ENCODE data around the gene CA10. TPM values are rescaled to one million over a fixed set of nuclear protein-coding genes. Genes with fewer than 3 reads are reported as not detected.

CA10 gene
- total and polyA plus RNA-seq, 2 experiments from 2014 or later = 0.92 to 1.5 TPM

- no peak for TF ChIP-seq CREB1 (CRISPR knock-in tag; IDR thresholded peaks at IDR 0.05; ENCODE audit: low read depth)
- TF ChIP-seq JUNB (IDR thresholded peaks at IDR 0.05; ENCODE audit: unreplicated experiment) = no peak
- TF ChIP-seq ZNF331 (CRISPR knock-in tag; IDR thresholded peaks at IDR 0.05; ENCODE audit: low read depth) = no peak
- no peak for TF ChIP-seq NANOG (IDR thresholded peaks at IDR 0.05; ENCODE audit: borderline replicate concordance)
- no peak for TF ChIP-seq POLR2AphosphoS5 (IDR thresholded peaks at IDR 0.05; ENCODE audit: low read depth)
- TF ChIP-seq ETS1 (IDR thresholded peaks at IDR 0.05) = no peak
- TF ChIP-seq EZH2 (IDR thresholded peaks at IDR 0.05; ENCODE audit: low read depth, unreplicated experiment) = no peak
- no peak for TF ChIP-seq CTCF (conservative IDR thresholded peaks at IDR 0.05; ENCODE audit: low read depth in 2 of 2)
- no peak for TF ChIP-seq REST (IDR thresholded peaks at IDR 0.05; ENCODE audit: unreplicated experiment)
- TF ChIP-seq EZH2phosphoT487 (IDR thresholded peaks at IDR 0.05; ENCODE audit: unreplicated experiment) = no peak
- no peak for TF ChIP-seq ZNF114 (CRISPR knock-in tag; IDR thresholded peaks at IDR 0.05)
- no peak for TF ChIP-seq STAT1 (IDR thresholded peaks at IDR 0.05; ENCODE audit: unreplicated experiment)
- TF ChIP-seq ZNF462 (CRISPR knock-in tag; IDR thresholded peaks at IDR 0.05) = no peak
- Histone ChIP-seq H4K20me1 (replicated peaks; ENCODE audit: insufficient read depth) (no peaks in the 10 kb centered on the region), H3K36me3 (ENCODE audit: insufficient read depth) (no peaks in the 10 kb centered on the region), H3K4me1 (ENCODE audit: insufficient read depth) (peaks cover 4% of the 10 kb centered on the region; the same call in 1 of the 2 replicates), H2AFZ (no peak overlapping the region), H3K27me3 (ENCODE audit: insufficient read depth) (peaks cover 50% of the 10 kb centered on the region), H3K4me3 (no peak overlapping the region), H3K27ac (ENCODE audit: low read depth) (no peak overlapping the region), H3F3A (replicated peaks; ENCODE audit: low read depth) (0 out of 2 replicates have a peak, but pooled peaks cover 3% of the 10 kb centered on the region), H3K4me2 (no peak overlapping the region), H3K9me2 (ENCODE audit: insufficient read depth) (no peaks in the 10 kb centered on the region), H3K79me2 (replicated peaks; ENCODE audit: insufficient read depth) (no peaks in the 10 kb centered on the region)
- Mint-ChIP-seq H3K4me3 (no peak overlapping the region), H3K27ac (no peak overlapping the region), H3K4me1 (peaks cover 22% of the 10 kb centered on the region), H3K36me3 (ENCODE audit: low read depth) (no peaks in the 10 kb centered on the region), H3K9me3 (no peaks in the 10 kb centered on the region), H3K27me3 (ENCODE audit: insufficient read depth, low read depth, poor library complexity) (peaks cover 38% of the 10 kb centered on the region)
- ATAC-seq (no peak), DNase-seq (ENCODE audit: low spot score) (no peak)
Measured at GRCh38 chr17:52155301-52155700, 3.2 kb downstream of the CA10 start.

All from GM23338 (cell line).